GM23248 (cell line): ENCODE results near the gene LBX2.

Source experiments
- EZH2 ChIP-seq: fragments of 200-600 bp; sonication (generic); IDR thresholded peaks from 2 replicates; pipeline ENCODE4 v1.6.1; 2018; ENCODE audit warnings: antibody characterized with exemption, mild to moderate bottlenecking; ENCODE audit not compliant: insufficient read depth, poor library complexity, severe bottlenecking
- EZH2phosphoT487 ChIP-seq: fragments of 200-600 bp; sonication (generic); IDR thresholded peaks from 2 replicates; pipeline ENCODE4 v1.6.1; 2018; ENCODE audit warnings: antibody characterized with exemption, moderate library complexity, mild to moderate bottlenecking, low read depth; ENCODE audit not compliant: insufficient read depth

DNA sequence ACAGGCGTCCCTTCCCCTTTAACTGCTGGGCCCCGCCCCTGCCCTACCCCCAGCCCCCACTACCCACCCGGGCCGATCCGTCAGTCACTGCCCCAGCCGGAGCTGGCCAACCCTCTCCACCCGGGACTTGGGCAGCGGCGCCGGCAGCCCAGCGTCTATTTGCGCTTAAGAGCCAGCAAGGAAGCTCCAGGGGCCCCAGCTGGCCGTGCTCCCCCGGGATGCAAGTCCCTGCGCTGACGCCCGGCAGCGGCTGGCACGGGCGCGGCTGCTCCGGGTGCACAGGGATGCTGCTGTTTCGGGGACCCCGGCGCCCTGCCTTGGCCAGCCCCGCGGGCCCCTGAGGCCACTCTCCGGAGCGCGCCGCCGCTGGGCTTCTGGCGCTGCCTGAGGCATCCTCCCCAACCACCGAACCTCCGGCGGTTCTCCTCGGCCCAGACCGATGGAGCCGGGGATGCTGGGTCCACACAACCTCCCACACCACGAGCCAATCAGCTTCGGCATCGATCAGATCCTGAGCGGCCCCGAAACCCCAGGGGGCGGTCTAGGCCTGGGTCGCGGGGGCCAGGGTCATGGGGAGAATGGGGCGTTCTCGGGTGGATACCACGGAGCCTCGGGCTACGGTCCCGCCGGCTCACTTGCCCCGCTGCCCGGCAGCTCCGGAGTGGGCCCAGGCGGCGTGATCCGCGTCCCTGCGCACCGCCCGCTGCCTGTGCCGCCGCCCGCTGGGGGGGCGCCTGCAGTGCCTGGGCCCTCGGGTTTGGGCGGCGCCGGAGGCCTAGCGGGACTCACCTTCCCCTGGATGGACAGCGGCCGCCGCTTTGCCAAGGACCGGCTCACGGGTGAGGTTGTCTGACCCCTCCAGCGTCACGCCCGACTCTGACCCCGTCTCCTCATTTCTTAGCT, 15.2 kb upstream of the LBX2 start, which contains the start of gene TLX2:
- TF ChIP-seq EZH2phosphoT487 (peak; percentile 13; the same call in 1 of the 2 replicates), EZH2 (peak; percentile 73)
